Activated CD8-positive, alpha-beta memory T cell treated with anti-CD3 and anti-CD28 coated beads for 24 hours (primary cell): ENCODE measurements around the gene TTC13.
"Not testable (repeated sequence)": the region's sequence is repeated elsewhere in the genome, so short reads cannot be mapped to it uniquely, and the experiment has no call there.

Experiments used
- DNase-seq: peaks from one replicate; pipeline ENCODE4 v3.0.0-alpha.2; 2020

Gene TTC13

GRCh38 chr1:230987448-230987847, 8.8 kb upstream of the TTC13 start:
- DNase-seq, result no peak

- DNase-seq, result no peak
Observed at GRCh38 chr1:230986976-230987375, 8.3 kb upstream of the TTC13 start.

- DNase-seq, result no peak
Observed at GRCh38 chr1:230985711-230986110, 7.0 kb upstream of the TTC13 start.

- DNase-seq, result not testable (repeated sequence)
Observed at GRCh38 chr1:230984622-230985515, 6.2 kb upstream of the TTC13 start.

GRCh38 chr1:230983811-230984210, 5.2 kb upstream of the TTC13 start:
- no peak for DNase-seq

GRCh38 chr1:230982696-230983095, 4.0 kb upstream of the TTC13 start:
- DNase-seq, result no peak

- no peak for DNase-seq
Observed at GRCh38 chr1:230979952-230980351, 1.3 kb upstream of the TTC13 start.

- no peak for DNase-seq
Observed at GRCh38 chr1:230979389-230979716, 692 bp upstream of the TTC13 start.

- peak; percentile 78 for DNase-seq
Observed at GRCh38 chr1:230977761-230978490, 735 bp downstream of the TTC13 start.

- DNase-seq, result no peak
Observed at GRCh38 chr1:230976825-230977747, 1.6 kb downstream of the TTC13 start.

GRCh38 chr1:230976360-230976759, 2.3 kb downstream of the TTC13 start:
- DNase-seq, result no peak

- no peak for DNase-seq
Observed at GRCh38 chr1:230975636-230976035, 3.0 kb downstream of the TTC13 start.

GRCh38 chr1:230972855-230973271, 5.8 kb downstream of the TTC13 start:
- DNase-seq, result no peak

GRCh38 chr1:230971771-230972170, 6.9 kb downstream of the TTC13 start:
- no peak for DNase-seq

- DNase-seq, result no peak
Observed at GRCh38 chr1:230970432-230970831, 8.2 kb downstream of the TTC13 start.

- no peak for DNase-seq
Observed at GRCh38 chr1:230966358-230966873, 12.2 kb downstream of the TTC13 start.

- no peak for DNase-seq
Observed at GRCh38 chr1:230965535-230965934, 13.1 kb downstream of the TTC13 start.

GRCh38 chr1:230964896-230965295, 13.8 kb downstream of the TTC13 start:
- DNase-seq, result no peak

- no peak for DNase-seq
Observed at GRCh38 chr1:230958370-230958769, 20.3 kb downstream of the TTC13 start.

- no peak for DNase-seq
Observed at GRCh38 chr1:230957580-230957989, 21.1 kb downstream of the TTC13 start.

GRCh38 chr1:230950404-230950803, 28.3 kb downstream of the TTC13 start:
- DNase-seq, result no peak

- no peak for DNase-seq
Observed at GRCh38 chr1:230948903-230949302, 29.8 kb downstream of the TTC13 start.

GRCh38 chr1:230948301-230948700, 30.4 kb downstream of the TTC13 start:
- DNase-seq, result no peak
